Measurements from ENCODE around the gene CCDC112. TPM values are rescaled to one million over a fixed set of nuclear protein-coding genes. Genes with fewer than 3 reads are reported as not detected.

CCDC112 gene
- total and polyA plus RNA-seq, 2 of the 13 experiments (the other 11 are each of a cell fraction or from before 2014, with no cell fraction given) = 1.1 to 2.8 TPM

GRCh38 chr5:115325296-115325959, 29.0 kb upstream of the CCDC112 start (continued):
- TF ChIP-seq SP2 (CRISPR knock-in tag; IDR thresholded peaks at IDR 0.05) (no peak), IRF2 (CRISPR knock-in tag; IDR thresholded peaks at IDR 0.05) (no peak), NR2F2 (IDR thresholded peaks at IDR 0.05; ENCODE audit: borderline replicate concordance, low read depth) (no peak), ZNF792 (CRISPR knock-in tag; IDR thresholded peaks at IDR 0.05) (no peak), ARHGAP35 (CRISPR knock-in tag; IDR thresholded peaks at IDR 0.05; ENCODE audit: borderline replicate concordance) (no peak)

DNA sequence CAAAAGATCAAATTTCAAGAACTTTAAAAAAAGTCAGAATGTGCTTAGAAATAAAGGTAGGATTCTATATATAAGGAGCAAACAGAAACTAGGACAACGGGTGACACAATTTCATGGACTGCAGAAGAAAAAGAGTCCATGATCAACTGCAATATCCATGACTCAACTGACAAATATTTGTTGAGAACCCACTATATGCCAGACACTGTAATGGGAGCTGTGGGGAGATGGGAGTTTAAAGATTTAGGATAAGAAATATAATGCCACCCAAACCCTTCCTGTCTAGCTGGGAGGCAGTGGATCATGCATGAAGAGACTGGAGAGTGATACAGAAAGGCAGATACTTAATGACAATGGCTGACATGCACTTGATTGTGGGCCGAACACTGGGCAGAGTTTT, 27.6 kb upstream of the CCDC112 start:
- Histone ChIP-seq H3K4me1 (ENCODE audit: insufficient read depth, low read length) (no peaks in the 10 kb centered on the region), H3K27me3 (ENCODE audit: control insufficient read depth in 1 of 2, insufficient read depth in 2 of 2, low read length in 2 of 2) (peaks cover 1 to 9% of the 10 kb centered on the region in 2 experiments; a peak in 2 of 5 replicates), H3K4me3 (replicated peaks in 1 of 3; ENCODE audit: insufficient read depth in 1 of 3, low read depth in 2 of 3, low read length in 3 of 3) (no peak overlapping the region), H3K9me3 (ENCODE audit: low read length) (no peaks in the 10 kb centered on the region), H3K36me3 (replicated peaks in 1 of 2; ENCODE audit: control insufficient read depth in 1 of 2, insufficient read depth in 2 of 2, low read length in 2 of 2) (no peaks in the 10 kb centered on the region), H3K27ac (ENCODE audit: extremely low read length, insufficient read depth, low read length) (no peak overlapping the region), H2AFZ (ENCODE audit: low read length) (no peak overlapping the region), H4K20me1 (ENCODE audit: insufficient read depth, low read length) (no peaks in the 10 kb centered on the region), H3K4me2 (ENCODE audit: low read depth, low read length) (no peak overlapping the region), H3K79me2 (ENCODE audit: insufficient read depth, low read length) (no peaks in the 10 kb centered on the region), H3K9ac (ENCODE audit: insufficient read depth, low read depth, low read length) (no peak overlapping the region)
- POLR2A ChIA-PET = no interaction called here
- DNase-seq (ENCODE audit: low spot score) (no peak), FAIRE-seq (no peak), ATAC-seq (no peak)
- WGBS (ENCODE audit: low lambda C conversion rate) = 2% methylated on average over 2 of the region's 2 CpGs
- CTCF ChIA-PET (ENCODE audit: low intra/inter-chr PET ratio, low total read pairs) = no interaction called here
- intact Hi-C loops (cut with micrococcal nuclease; ENCODE audit: unreplicated experiment) (no loop called here), in situ Hi-C loops (cut with HindIII; ENCODE audit: extremely low pct_ligation_motif_present, low pct_unique_long_range_greater_than_20kb) (loop anchor here (25.0 kb wide), 1 partner anchor 738 kb away; no protein-coding TSS in a partner anchor)
- TF ChIP-seq PBX2 (CRISPR knock-in tag; IDR thresholded peaks at IDR 0.05) (no peak), MAF1 (CRISPR knock-in tag; IDR thresholded peaks at IDR 0.05; ENCODE audit: borderline replicate concordance) (no peak), ZNF350 (CRISPR knock-in tag; IDR thresholded peaks at IDR 0.05; ENCODE audit: borderline replicate concordance, low read depth) (no peak), ZNF569 (CRISPR knock-in tag; IDR thresholded peaks at IDR 0.05; ENCODE audit: borderline replicate concordance) (no peak), MAX (IDR thresholded peaks at IDR 0.05) (no peak), DMAP1 (CRISPR knock-in tag; IDR thresholded peaks at IDR 0.05) (no peak)
- no TSS peak for BruUV-seq (replicated peaks)
